Motor neuron (in vitro differentiated cells): Measurements from ENCODE around the gene PSMD3. TPM values are rescaled to one million over a fixed set of nuclear protein-coding genes. Genes with fewer than 3 reads are reported as not detected.

Experiments
- ATAC-seq, 8 experiments: fragments of 200-7000 bp; cut with Tn5 transposase; replicated peaks in 6 of 8; 2 replicates each; pipeline ENCODE4 v1.8.0; 2021; ENCODE audit warnings: mild to moderate bottlenecking in 8 of 8, moderate library complexity in 8 of 8
- H3K27ac ChIP-seq, 2 donors: fragments of 250-450 bp; sonication (Bioruptor Pico); 2 replicates each; pipeline ENCODE4 v1.9.0; 2021; ENCODE audit warnings: antibody characterized with exemption in 2 of 2, mild to moderate bottlenecking in 2 of 2, moderate library complexity in 1 of 2
- H3K4me1 ChIP-seq, 2 donors: fragments of 250-450 bp; sonication (Bioruptor Pico); replicated peaks in 1 of 2; 2 replicates each; pipeline ENCODE4 v1.6.1; 2021; ENCODE audit warnings: antibody characterized with exemption in 2 of 2, mild to moderate bottlenecking in 2 of 2, moderate library complexity in 1 of 2
- H3K4me3 ChIP-seq, 5 donors: fragments of 250-450 bp; sonication (Bioruptor Pico); 2 replicates each; pipeline ENCODE4 v1.9.0; 2021; ENCODE audit warnings: antibody characterized with exemption in 5 of 5, mild to moderate bottlenecking in 5 of 5, moderate library complexity in 4 of 5
- WGBS, 10 experiments: fragments of 450-650 bp; shearing (Covaris generic); methylation state at CpG; one replicate each; pipeline ENCODE4 v1.0.0; 2022; 5-methylcytosine and 5-hydroxymethylcytosine counted together
- in situ Hi-C, 9 experiments: fragments of 400-800 bp; cut with MboI; loops; one replicate each; pipeline ENCODE4 v1.15.0; 2021; ENCODE audit warnings: low sequenced_read_pairs in 9 of 9, low pct_unique_long_range_greater_than_20kb in 2 of 9; ENCODE audit not compliant: unreplicated experiment in 9 of 9
- total RNA-seq, 8 experiments: library from RNA; unstranded; fragments of 300-600 nt; gene quantifications; 2 replicates each; pipeline versions ENCODE4 v1.2.3 to v1.2.4, GENCODE V29; 2022

The PSMD3 gene
- total RNA-seq, 8 experiments from 2014 or later, result 71.7 to 130 (median 104) TPM

- no peak for ATAC-seq
- in situ Hi-C loops, result no loop called here
- no peak overlapping the region for H3K4me3 ChIP-seq
- H3K4me1 ChIP-seq, result no peaks in the 10 kb centered on the region
- 39 to 100% (median 81%) methylated on average over 1 to 6 of the region's 6 CpGs; no CpG with 5 or more reads in 4 of the 10 experiments for WGBS, 10 experiments
- no peak overlapping the region for H3K27ac ChIP-seq
Observed at GRCh38 chr17:39966771-39967170, 13.8 kb upstream of the PSMD3 start.

GRCh38 chr17:39968761-39969160 is 11.8 kb upstream of the PSMD3 start:
- Histone ChIP-seq H3K4me1 (no peaks in the 10 kb centered on the region), H3K4me3 (no peak overlapping the region), H3K27ac (no peak overlapping the region)
- WGBS, 10 experiments, result 20 to 100% (median 70%) methylated on average over 1 to 2 of the region's 2 CpGs; no CpG with 5 or more reads in 3 of the 10 experiments
- in situ Hi-C loops, result no loop called here
- ATAC-seq, result no peak

- Histone ChIP-seq H3K4me3 (no peak overlapping the region), H3K27ac (no peak overlapping the region), H3K4me1 (no peaks in the 10 kb centered on the region)
- no peak for ATAC-seq
- in situ Hi-C loops, result no loop called here
- WGBS, 10 experiments, result 25 to 100% (median 80%) methylated on average over 1 to 6 of the region's 6 CpGs; no CpG with 5 or more reads in 1 of the 10 experiments
Observed at GRCh38 chr17:39969375-39969774, 11.2 kb upstream of the PSMD3 start.

- H3K4me1 ChIP-seq, result no peaks in the 10 kb centered on the region
- no peak overlapping the region for H3K27ac ChIP-seq
- 20 to 100% (median 63%) methylated on average over 1 to 5 of the region's 7 CpGs; no CpG with 5 or more reads in 3 of the 10 experiments for WGBS, 10 experiments
- no peak for ATAC-seq
- in situ Hi-C loops, result no loop called here
- no peak overlapping the region for H3K4me3 ChIP-seq
Observed at GRCh38 chr17:39970157-39970692, 10.4 kb upstream of the PSMD3 start.

- H3K4me3 ChIP-seq, result no peak overlapping the region
- in situ Hi-C loops, result no loop called here
- 43 to 100% (median 81%) methylated on average over 1 to 3 of the region's 4 CpGs; no CpG with 5 or more reads in 2 of the 10 experiments for WGBS, 10 experiments
- no peak for ATAC-seq
- H3K4me1 ChIP-seq, result no peaks in the 10 kb centered on the region
- no peak overlapping the region for H3K27ac ChIP-seq
Observed at GRCh38 chr17:39971076-39971603, 9.5 kb upstream of the PSMD3 start.

GRCh38 chr17:39972271-39972670 is 8.3 kb upstream of the PSMD3 start:
- H3K4me3 ChIP-seq, result no peak overlapping the region
- WGBS, 10 experiments, result 0 to 70% (median 46%) methylated on average over 1 to 3 of the region's 3 CpGs; no CpG with 5 or more reads in 2 of the 10 experiments
- H3K4me1 ChIP-seq, result no peaks in the 10 kb centered on the region
- ATAC-seq, result no peak
- H3K27ac ChIP-seq, result no peak overlapping the region
- in situ Hi-C loops, result no loop called here

GRCh38 chr17:39973496-39973895 is 7.1 kb upstream of the PSMD3 start:
- ATAC-seq, result no peak
- in situ Hi-C loops, result no loop called here
- no peak overlapping the region for H3K4me3 ChIP-seq
- no peaks in the 10 kb centered on the region for H3K4me1 ChIP-seq
- 100% methylated on average over 1 of the region's 2 CpGs; no CpG with 5 or more reads in 9 of the 10 experiments for WGBS, 10 experiments
- no peak overlapping the region for H3K27ac ChIP-seq

- no peak overlapping the region for H3K27ac ChIP-seq
- H3K4me1 ChIP-seq, result peaks cover 0 to under 1% of the 10 kb centered on the region in 2 donors
- no peak overlapping the region for H3K4me3 ChIP-seq
- in situ Hi-C loops, result no loop called here
- WGBS, 10 experiments, result 0 to 100% (median 86%) methylated on average over 1 of the region's 5 CpGs; no CpG with 5 or more reads in 7 of the 10 experiments
- no peak for ATAC-seq
Observed at GRCh38 chr17:39974433-39974832, 6.2 kb upstream of the PSMD3 start.

GRCh38 chr17:39975801-39976200 is 4.8 kb upstream of the PSMD3 start:
- WGBS, 10 experiments, result 31 to 100% (median 63%) methylated on average over 1 to 3 of the region's 4 CpGs; no CpG with 5 or more reads in 3 of the 10 experiments
- in situ Hi-C loops, result no loop called here
- no peak for ATAC-seq
- Histone ChIP-seq H3K27ac (no peak overlapping the region), H3K4me1 (peaks cover 0 to 5% of the 10 kb centered on the region in 2 donors), H3K4me3 (no peak overlapping the region)

GRCh38 chr17:39979016-39979670 is 1.5 kb upstream of the PSMD3 start:
- H3K27ac ChIP-seq, result no peak overlapping the region
- H3K4me1 ChIP-seq, result peaks cover 5 to 14% of the 10 kb centered on the region in 2 donors
- WGBS, 10 experiments, result 10 to 100% (median 67%) methylated on average over 1 to 5 of the region's 5 CpGs
- in situ Hi-C loops, result no loop called here
- no peak overlapping the region for H3K4me3 ChIP-seq
- no peak for ATAC-seq

- peak; percentile 11 to 38 (median 28) for ATAC-seq
- Histone ChIP-seq H3K4me1 (peaks cover 5 to 14% of the 10 kb centered on the region in 2 donors), H3K4me3 (peak overlapping the region; percentile 38 to 96 (median 90)), H3K27ac (peak overlapping the region in 1 of 2 donors; percentile 4)
- in situ Hi-C loops, result no loop called here
- 0 to 7% (median 1%) methylated on average over 2 to 9 of the region's 10 CpGs; no CpG with 5 or more reads in 5 of the 10 experiments for WGBS, 10 experiments
Observed at GRCh38 chr17:39979893-39980350, 685 bp upstream of the PSMD3 start.

- peak overlapping the region; percentile 63 to 96 (median 90) for H3K4me3 ChIP-seq
- ATAC-seq, result peak in 2 of 8 experiments; percentile 1 to 2
- 0 to 17% (median 0%) methylated on average over 1 to 5 of the region's 15 CpGs; no CpG with 5 or more reads in 2 of the 10 experiments for WGBS, 10 experiments
- peaks cover 5 to 14% of the 10 kb centered on the region in 2 donors for H3K4me1 ChIP-seq
- peak overlapping the region; percentile 95 to 96 for H3K27ac ChIP-seq
- in situ Hi-C loops, result no loop called here
Observed at GRCh38 chr17:39981207-39981741, 667 bp downstream of the PSMD3 start.

- peaks cover 5 to 14% of the 10 kb centered on the region in 2 donors for H3K4me1 ChIP-seq
- WGBS, 10 experiments, result 0 to 61% (median 31%) methylated on average over 1 to 7 of the region's 7 CpGs
- no peak overlapping the region for H3K27ac ChIP-seq
- ATAC-seq, result no peak
- peak overlapping the region; percentile 63 to 96 (median 90) for H3K4me3 ChIP-seq
- in situ Hi-C loops, result no loop called here
Observed at GRCh38 chr17:39981766-39982375, 1.3 kb downstream of the PSMD3 start.
